ENCODE data around the gene TSEN2.

DNA sequence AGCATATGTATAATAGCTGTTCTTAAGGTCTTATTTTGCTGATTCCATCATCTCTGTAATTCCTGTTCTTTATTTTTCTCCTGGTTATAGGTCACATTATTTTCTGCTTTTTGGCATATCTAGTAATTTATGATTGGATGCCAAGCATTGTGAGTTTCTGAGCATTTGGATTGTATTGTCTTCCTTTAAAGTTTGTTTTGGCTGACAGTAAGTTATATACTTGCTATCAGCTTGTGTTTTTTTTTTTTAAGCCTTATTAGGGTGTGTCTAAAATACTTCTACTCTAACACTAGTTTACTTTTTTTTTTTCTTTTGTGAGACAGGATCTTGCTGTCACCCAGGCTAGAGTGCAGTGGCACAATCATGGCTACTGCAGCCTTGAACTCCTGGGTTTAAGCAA is 82.7 kb downstream of the TSEN2 start:
- TF ChIP-seq, protein P1, sequence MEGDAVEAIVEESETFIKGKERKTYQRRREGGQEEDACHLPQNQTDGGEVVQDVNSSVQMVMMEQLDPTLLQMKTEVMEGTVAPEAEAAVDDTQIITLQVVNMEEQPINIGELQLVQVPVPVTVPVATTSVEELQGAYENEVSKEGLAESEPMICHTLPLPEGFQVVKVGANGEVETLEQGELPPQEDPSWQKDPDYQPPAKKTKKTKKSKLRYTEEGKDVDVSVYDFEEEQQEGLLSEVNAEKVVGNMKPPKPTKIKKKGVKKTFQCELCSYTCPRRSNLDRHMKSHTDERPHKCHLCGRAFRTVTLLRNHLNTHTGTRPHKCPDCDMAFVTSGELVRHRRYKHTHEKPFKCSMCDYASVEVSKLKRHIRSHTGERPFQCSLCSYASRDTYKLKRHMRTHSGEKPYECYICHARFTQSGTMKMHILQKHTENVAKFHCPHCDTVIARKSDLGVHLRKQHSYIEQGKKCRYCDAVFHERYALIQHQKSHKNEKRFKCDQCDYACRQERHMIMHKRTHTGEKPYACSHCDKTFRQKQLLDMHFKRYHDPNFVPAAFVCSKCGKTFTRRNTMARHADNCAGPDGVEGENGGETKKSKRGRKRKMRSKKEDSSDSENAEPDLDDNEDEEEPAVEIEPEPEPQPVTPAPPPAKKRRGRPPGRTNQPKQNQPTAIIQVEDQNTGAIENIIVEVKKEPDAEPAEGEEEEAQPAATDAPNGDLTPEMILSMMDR (IDR thresholded peaks at IDR 0.05), result no peak
- TF ChIP-seq EZH2 (IDR thresholded peaks at IDR 0.05) (no peak), EZH2phosphoT487 (IDR thresholded peaks at IDR 0.05) (no peak)
